Measurements from ENCODE around the gene DPM3.

Gene DPM3

DNA sequence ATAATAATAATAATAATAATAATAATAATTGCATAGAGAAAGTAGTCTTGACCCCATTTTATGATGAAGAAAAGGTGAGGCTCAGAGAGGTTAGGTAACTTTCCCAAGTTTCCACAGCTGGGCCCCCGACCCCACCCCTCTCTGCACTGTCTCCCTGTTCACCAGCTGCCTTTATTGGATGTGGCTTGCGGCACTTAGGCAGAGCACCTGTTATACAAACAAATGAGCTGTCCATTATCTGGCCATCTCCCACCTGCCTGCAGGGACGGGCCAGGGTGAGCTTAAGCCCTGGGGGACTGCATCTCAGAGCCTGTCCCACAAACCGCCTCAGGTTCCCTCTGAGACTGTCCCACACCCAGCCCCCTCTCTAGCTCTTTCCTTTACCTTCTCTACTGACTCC lies 22.7 kb downstream of the DPM3 start:
- in situ Hi-C loops (cut with HindIII; ENCODE audit: low pct_ligation_motif_present, low sequenced_read_pairs), result loop anchor here (10.0 kb wide), 1 partner anchor 47 kb away; no protein-coding TSS in a partner anchor
- DNase-seq, result no peak
- Histone ChIP-seq H3K27me3 (replicated peaks) (peaks cover 11% of the 10 kb centered on the region), H3K4me3 (ENCODE audit: low read depth, low read length) (no peak overlapping the region), H3K36me3 (replicated peaks) (no peaks in the 10 kb centered on the region), H3K27ac (no peak overlapping the region)
- no peak for TF ChIP-seq CTCF (IDR thresholded peaks at IDR 0.05; ENCODE audit: low read depth, low read length, missing control alignments)

DNA sequence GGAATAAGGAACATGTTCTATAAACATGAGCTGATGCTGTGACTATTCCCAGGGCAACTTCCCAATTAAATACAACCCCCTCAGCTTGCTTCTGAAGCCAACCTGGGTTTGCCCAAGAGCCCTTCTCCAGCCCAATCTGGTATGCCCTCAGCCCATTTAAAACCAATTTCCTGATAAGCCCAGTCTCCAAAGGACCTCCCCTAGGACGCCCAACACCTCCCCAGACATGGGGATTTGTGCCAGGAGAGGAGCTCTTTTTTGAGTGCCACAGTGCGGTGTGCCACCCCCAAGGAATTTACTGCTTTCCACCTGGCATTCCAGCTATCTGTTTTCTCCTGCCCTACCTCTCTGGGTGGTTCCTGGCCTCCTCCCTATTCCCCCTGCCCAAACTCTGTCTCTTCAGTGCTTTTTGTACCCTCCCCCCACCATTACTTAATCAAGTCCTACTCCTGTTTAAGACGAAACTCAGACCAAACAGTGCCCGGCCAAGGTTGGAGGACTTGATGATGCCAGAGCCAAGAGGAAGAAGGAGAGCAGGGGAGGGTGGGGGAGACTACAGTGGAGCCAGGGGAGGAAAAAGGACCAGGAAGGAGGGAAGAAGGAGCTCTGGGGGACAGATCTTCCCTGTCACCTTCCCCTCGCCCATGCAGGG lies 24.1 kb downstream of the DPM3 start:
- Histone ChIP-seq H3K4me3 (ENCODE audit: low read depth, low read length) (no peak overlapping the region), H3K27ac (no peak overlapping the region), H3K27me3 (replicated peaks) (peaks cover 11% of the 10 kb centered on the region), H3K36me3 (replicated peaks) (no peaks in the 10 kb centered on the region)
- in situ Hi-C loops (cut with HindIII; ENCODE audit: low pct_ligation_motif_present, low sequenced_read_pairs), result loop anchor here (10.0 kb wide), 1 partner anchor 49 kb away; no protein-coding TSS in a partner anchor
- DNase-seq, result no peak
- no peak for TF ChIP-seq CTCF (IDR thresholded peaks at IDR 0.05; ENCODE audit: low read depth, low read length, missing control alignments)

DNA sequence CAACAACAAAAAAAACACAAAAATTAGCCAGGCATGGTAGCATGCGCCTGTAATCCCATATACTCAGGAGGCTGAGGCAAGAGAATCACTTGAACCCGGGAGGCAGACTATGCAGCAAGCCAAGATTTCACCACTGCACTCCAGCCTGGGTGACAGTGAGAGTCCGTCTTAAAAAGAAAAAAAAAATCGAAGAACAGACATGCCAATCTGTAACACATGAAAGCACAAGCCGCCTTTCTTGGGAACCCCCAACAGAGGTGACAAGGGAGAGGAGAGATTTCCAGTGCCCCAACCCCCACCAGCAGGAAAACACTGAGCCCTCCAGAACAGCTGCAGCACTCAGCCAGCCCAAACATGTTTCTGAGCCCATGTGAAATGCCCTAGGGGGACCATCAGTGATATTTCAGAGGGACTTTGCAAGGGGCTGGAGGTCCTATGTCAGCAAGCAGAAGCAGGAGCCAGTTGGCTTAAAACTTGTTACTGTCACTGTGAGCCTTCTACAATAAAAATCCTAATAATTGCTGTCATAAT lies 26.8 kb downstream of the DPM3 start:
- Histone ChIP-seq H3K36me3 (replicated peaks) (no peaks in the 10 kb centered on the region), H3K4me3 (ENCODE audit: low read depth, low read length) (no peak overlapping the region), H3K27me3 (replicated peaks) (no peaks in the 10 kb centered on the region), H3K27ac (no peak overlapping the region)
- in situ Hi-C loops (cut with HindIII; ENCODE audit: low pct_ligation_motif_present, low sequenced_read_pairs), result loop anchor here (10.0 kb wide), 1 partner anchor 51 kb away; no protein-coding TSS in a partner anchor
- DNase-seq, result no peak
- no peak for TF ChIP-seq CTCF (IDR thresholded peaks at IDR 0.05; ENCODE audit: low read depth, low read length, missing control alignments)

GRCh38 chr1:155110826-155111225 lies 29.5 kb downstream of the DPM3 start:
- Histone ChIP-seq H3K4me3 (ENCODE audit: low read depth, low read length) (no peak overlapping the region), H3K27ac (no peak overlapping the region), H3K27me3 (replicated peaks) (peaks cover 3% of the 10 kb centered on the region), H3K36me3 (replicated peaks) (no peaks in the 10 kb centered on the region)
- no peak for TF ChIP-seq CTCF (IDR thresholded peaks at IDR 0.05; ENCODE audit: low read depth, low read length, missing control alignments)
- DNase-seq, result no peak
- in situ Hi-C loops (cut with HindIII; ENCODE audit: low pct_ligation_motif_present, low sequenced_read_pairs), result loop anchor here (10.0 kb wide), 1 partner anchor 54 kb away; no protein-coding TSS in a partner anchor

DNA sequence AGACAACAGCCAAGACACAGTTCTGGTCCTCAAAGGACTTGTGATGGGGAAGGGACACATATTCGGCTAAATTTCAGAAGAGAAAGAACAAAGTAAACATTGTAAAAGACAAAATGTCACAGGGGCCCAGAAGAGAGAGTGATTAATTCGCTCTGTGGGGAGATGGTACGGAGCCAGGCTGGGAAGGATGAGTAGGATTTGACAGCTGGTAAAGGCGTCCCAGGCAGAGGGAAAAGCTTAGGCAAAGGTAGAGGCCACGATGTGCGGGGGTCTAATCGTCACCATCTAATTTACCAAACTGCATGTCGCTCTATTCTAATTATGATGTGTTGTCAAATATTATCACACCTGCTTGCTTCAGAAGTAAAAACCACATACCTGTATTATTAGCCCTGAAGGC lies 29.9 kb downstream of the DPM3 start:
- Histone ChIP-seq H3K4me3 (ENCODE audit: low read depth, low read length) (no peak overlapping the region), H3K27me3 (replicated peaks) (peaks cover 3% of the 10 kb centered on the region), H3K27ac (no peak overlapping the region), H3K36me3 (replicated peaks) (no peaks in the 10 kb centered on the region)
- in situ Hi-C loops (cut with HindIII; ENCODE audit: low pct_ligation_motif_present, low sequenced_read_pairs), result loop anchor here (10.0 kb wide), 1 partner anchor 54 kb away; no protein-coding TSS in a partner anchor
- TF ChIP-seq CTCF (IDR thresholded peaks at IDR 0.05; ENCODE audit: low read depth, low read length, missing control alignments), result no peak
- DNase-seq, result no peak

All from brain microvascular endothelial cell (primary cell).